ENCODE data around the gene TAS2R41.

The TAS2R41 gene, protein sequence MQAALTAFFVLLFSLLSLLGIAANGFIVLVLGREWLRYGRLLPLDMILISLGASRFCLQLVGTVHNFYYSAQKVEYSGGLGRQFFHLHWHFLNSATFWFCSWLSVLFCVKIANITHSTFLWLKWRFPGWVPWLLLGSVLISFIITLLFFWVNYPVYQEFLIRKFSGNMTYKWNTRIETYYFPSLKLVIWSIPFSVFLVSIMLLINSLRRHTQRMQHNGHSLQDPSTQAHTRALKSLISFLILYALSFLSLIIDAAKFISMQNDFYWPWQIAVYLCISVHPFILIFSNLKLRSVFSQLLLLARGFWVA

DNA sequence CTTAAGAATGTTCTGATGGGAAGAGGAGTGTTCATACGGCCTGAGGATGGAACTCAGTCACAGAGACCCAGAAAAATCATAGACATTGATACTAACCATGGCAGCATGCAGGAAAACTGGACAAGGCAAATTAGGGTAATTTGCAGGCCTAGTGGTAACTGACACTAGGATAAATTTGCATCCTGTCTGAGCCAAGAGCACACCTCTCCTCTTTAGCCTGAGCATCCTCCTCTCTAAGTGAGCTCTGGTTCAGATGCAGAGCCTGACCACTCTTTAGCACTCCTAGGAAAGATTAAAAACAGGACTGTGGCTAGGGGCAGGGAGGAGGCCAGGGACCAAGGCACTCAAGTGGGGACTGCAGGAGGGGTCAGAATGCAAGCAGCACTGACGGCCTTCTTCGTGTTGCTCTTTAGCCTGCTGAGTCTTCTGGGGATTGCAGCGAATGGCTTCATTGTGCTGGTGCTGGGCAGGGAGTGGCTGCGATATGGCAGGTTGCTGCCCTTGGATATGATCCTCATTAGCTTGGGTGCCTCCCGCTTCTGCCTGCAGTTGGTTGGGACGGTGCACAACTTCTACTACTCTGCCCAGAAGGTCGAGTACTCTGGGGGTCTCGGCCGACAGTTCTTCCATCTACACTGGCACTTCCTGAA, at the start of gene TAS2R41:
TAS2R41 (plus strand) TSS at position 373 of the 650 bp plus-strand sequence; CDS start at position 373, 0 bp downstream.
- no peak for DNase-seq

DNA sequence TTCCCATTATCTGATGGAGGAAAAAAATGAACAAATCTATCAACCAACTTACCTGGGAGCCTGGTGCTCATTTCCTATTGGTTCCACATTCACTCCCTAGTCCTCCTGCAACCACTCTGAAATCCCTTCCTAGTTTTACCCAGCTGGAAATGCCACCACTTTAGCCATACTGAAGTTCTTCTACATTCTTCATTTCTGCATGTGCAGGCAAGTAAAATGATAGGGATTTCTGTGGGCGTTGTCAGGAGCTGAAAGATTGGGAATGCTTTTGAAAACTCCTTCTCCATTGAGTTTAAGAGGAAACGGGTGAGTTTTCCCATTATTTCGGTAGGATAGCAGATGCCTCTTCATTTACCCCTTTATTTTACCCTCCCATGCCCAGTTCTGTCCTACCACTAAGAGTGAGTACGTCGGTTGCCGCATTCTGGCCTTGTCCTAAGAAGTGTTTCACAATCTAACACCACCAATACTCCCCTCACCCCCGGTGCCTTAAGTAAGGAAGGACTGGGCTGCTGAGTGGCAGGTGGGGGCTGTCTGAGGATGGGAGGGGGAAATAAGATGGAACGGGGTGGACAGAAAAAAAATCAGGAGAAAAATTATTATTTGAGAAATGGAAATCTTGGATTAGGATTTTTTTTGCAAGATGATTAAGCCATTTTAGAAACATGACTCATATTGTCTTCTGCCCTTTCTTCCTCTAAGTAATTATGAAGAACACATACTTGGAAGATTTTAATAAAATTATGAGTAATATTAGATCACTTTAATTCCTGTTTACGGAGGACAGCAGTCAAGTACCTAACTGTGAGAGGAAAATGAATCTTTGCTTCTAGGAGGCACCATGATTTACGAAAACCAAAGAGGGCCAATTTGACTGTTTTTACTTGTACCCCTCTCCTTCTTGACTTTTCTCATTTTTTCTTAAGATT, 47.6 kb upstream of the TAS2R41 start:
- no peak for DNase-seq

GRCh38 chr7:143431109-143431508, 46.6 kb upstream of the TAS2R41 start:
- no peak for DNase-seq

- no peak for DNase-seq
These were observed 43.9 kb upstream of the TAS2R41 start for GRCh38 chr7:143433759-143434158.

GRCh38 chr7:143434660-143435059, 43.0 kb upstream of the TAS2R41 start:
- no peak for DNase-seq

GRCh38 chr7:143435266-143435665, 42.4 kb upstream of the TAS2R41 start:
- DNase-seq = no peak

- DNase-seq = no peak
These were observed 41.2 kb upstream of the TAS2R41 start for GRCh38 chr7:143436325-143436946.

DNA sequence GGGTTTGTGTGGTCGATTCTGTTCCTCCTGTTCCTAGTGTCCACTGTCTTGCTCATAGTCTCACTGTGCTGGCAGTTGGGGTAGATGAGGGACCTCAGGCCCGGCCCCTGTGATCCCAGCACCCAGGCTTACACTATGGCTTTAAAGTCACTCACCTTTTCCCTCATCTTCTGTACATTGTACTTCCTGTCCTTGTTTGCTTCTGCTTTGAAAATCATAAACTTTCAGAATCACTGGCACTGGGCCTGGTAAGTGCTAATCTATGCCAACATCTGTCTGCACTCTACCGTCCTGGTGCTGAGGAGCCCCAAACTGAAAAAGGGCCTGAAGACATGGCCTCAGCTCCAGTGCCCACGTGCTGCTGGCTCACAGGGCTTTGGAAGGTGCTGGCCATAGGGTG, 40.1 kb upstream of the TAS2R41 start:
- no peak for DNase-seq

DNA sequence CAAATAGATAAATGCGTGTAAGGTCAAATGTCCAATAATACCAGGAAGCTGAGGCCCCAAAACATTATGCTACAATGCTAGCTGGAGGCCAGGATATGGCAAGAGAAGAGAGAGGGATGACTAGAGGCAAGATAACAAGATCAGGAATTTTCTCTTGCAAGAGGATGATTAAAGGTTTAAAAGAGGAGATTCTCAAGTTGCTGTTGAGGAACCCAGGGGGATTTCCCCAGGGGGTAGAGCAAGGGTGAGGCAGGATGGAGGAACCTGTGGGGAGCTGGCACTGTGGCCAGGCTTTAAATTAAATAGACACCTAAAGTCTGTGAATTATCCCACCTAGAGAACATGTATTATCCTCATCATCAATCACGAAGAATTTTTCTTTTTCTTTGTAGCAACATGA, 37.8 kb upstream of the TAS2R41 start:
- DNase-seq = no peak

DNA sequence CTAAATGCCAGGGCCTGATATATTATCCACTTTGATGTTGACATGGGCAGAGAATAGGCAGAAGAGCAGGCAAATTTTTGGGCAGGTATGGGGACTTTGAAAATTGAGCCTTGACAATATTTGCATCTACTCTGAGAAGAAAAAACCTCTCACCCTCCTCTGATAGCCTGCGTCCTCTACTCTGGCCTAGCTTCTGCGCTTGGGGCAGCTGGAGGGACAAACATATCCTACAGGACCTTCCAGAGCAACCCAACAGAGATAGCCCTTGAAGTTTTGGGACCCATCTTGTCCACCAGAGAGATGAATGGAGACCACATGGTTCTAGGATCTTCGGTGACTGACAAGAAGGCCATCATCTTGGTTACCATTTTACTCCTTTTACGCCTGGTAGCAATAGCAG, 34.5 kb upstream of the TAS2R41 start, which contains the start of gene TAS2R60:
TAS2R60 (plus strand) TSS at position 301 of the 400 bp plus-strand sequence; CDS start at position 301, 0 bp downstream.
- DNase-seq = no peak

DNA sequence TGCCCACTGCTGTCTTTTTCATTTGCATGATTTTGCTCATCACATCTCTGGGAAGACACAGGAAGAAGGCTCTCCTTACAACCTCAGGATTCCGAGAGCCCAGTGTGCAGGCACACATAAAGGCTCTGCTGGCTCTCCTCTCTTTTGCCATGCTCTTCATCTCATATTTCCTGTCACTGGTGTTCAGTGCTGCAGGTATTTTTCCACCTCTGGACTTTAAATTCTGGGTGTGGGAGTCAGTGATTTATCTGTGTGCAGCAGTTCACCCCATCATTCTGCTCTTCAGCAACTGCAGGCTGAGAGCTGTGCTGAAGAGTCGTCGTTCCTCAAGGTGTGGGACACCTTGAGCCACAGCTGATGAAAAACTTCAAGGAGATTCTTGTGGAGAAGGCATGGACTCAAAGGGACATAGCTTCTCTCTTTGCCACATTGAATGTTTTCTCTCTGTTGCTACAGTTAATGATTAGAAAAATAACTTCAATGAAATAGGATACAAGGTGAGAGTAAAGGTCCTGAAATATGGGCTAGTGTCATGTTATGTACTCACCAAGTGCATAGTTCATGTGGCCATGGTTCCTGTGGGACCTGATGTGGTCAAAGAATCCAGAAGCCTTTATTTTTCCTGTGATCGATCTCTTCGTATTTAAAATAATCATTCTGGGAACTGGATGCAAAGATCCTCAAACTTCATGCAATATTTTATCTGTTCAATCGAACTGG, 33.5 kb upstream of the TAS2R41 start:
- no peak for DNase-seq

- DNase-seq = no peak
These were observed 32.9 kb upstream of the TAS2R41 start for GRCh38 chr7:143444785-143445184.

DNA sequence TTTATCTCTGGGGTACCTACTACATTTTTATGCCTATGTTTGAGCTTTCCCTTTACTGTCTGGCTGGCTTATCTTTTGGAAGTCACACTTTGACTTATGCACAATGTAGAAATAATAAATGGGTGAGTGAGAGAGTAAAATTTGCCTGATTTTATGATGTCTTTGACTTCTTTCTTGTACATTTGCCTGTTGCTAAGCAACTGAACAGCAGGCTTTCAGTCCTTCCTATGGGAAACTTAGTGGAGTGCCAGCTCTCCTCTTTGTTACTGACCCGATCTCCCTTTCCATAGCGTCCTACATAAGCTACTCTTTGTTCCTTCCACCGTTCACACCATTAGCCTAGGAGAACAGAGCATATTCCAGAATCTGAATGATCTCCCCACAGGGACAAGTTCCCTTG, 30.2 kb upstream of the TAS2R41 start:
- DNase-seq = no peak

GRCh38 chr7:143448429-143448828, 29.2 kb upstream of the TAS2R41 start:
- DNase-seq = no peak

DNA sequence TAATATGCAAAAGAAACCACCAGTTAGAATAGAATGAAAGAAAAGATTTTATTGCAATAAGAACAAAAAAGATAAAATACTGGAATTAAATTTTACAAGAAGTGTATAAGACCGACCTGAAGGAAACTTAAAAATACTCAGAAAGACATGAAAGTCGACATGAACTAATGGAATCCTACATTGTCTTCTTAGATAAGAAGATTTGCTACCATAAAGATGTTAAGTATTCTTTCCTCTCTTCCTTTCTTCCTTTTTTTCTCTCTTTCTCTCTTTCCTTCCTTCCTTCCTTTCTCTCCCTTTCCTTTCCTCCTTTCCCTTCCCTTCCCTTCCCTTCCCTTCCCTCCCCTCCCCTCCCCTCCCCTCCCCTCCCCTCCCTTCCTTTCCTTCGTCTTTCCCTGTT, 27.9 kb upstream of the TAS2R41 start:
- DNase-seq = no peak

- DNase-seq = no peak
These were observed 26.6 kb upstream of the TAS2R41 start for GRCh38 chr7:143451122-143451521.

GRCh38 chr7:143451746-143452145, 25.9 kb upstream of the TAS2R41 start:
- no peak for DNase-seq

DNA sequence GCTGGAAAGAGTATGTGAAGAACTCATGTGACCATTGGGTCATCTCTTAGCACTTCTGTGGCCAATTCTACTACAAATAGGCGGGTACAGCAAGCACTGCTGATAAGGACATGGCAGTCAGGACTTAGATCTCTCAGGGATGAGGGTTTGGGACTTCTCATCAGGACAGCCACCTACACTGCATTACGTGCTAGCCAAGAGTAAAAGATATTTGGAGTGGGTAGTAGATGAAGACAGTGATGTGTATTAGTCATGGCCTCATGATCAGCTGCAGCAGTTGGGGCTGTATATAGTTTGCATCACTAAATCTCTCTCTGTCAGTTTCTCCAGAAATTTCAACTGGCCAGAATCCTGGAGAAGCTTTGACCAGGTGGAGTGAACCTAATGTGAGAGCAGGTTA, 25.2 kb upstream of the TAS2R41 start:
- no peak for DNase-seq

- no peak for DNase-seq
These were observed 23.5 kb upstream of the TAS2R41 start for GRCh38 chr7:143454091-143454680.

DNA sequence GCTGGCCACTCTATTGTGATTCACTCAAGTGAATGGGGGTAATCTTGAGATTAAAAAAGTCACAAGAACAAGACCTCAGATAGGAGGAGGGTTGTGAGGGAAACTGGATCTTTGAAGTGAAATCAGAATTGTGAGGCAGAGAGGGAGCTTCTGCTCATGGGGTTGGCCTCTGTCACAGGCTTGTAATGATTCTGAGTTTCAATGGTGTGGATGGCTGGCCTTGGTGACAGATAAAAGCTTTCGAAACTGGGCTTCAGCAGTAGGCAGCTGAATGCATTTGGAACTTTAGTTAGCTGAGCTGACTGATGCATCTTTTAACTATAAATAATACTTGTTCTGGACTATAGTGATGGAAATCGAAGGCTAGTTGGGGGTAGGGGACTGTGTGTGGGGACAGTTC, 22.2 kb upstream of the TAS2R41 start:
- no peak for DNase-seq

DNA sequence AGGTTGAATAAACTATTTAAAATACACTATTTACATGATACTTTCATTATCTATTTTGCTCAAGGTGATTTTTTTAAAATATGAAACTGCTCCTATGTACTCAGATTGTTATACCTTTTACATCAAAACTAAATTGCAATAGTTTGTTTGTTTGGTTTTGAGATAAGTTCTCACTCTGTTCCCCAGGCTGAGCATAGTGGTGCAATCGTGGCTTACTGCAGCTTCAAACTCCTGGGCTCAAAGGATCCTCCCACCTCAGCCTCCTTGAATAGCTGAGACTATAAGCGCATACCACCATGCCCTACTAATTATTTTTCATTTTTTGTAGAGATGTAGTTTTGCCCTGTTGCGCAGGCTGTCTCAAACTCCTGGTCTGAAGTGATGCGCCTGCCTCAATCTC, 21.7 kb upstream of the TAS2R41 start:
- DNase-seq = no peak
